SH-SY5Y (cell line): Measurements from ENCODE around the gene DAB2IP.

Experiments
- GATA2 ChIP-seq: IDR thresholded peaks from 2 replicates; pipeline ENCODE4 v1.6.1; 2011; ENCODE audit warnings: mild to moderate bottlenecking, low read depth, low read length
- GATA3 ChIP-seq: IDR thresholded peaks from 2 replicates; pipeline ENCODE4 v1.6.1; 2011; ENCODE audit warnings: low read depth, mild to moderate bottlenecking, low read length, moderate library complexity

- TF ChIP-seq GATA2 (no peak), GATA3 (no peak)
Observed at GRCh38 chr9:121813519-121814210, 162.2 kb downstream of the DAB2IP start.
